HG03097 (cell line): ENCODE results near the gene STK31.
"Not testable (repeated sequence)": the region's sequence is repeated elsewhere in the genome, so short reads cannot be mapped to it uniquely, and the experiment has no call there.

ENCODE experiments used
- ATAC-seq: cut with Tn5 transposase; IDR thresholded peaks from one replicate; pipeline ENCODE4 v1.9.1; 2021; ENCODE audit not compliant: unreplicated experiment, low FRiP score

The STK31 gene, protein sequence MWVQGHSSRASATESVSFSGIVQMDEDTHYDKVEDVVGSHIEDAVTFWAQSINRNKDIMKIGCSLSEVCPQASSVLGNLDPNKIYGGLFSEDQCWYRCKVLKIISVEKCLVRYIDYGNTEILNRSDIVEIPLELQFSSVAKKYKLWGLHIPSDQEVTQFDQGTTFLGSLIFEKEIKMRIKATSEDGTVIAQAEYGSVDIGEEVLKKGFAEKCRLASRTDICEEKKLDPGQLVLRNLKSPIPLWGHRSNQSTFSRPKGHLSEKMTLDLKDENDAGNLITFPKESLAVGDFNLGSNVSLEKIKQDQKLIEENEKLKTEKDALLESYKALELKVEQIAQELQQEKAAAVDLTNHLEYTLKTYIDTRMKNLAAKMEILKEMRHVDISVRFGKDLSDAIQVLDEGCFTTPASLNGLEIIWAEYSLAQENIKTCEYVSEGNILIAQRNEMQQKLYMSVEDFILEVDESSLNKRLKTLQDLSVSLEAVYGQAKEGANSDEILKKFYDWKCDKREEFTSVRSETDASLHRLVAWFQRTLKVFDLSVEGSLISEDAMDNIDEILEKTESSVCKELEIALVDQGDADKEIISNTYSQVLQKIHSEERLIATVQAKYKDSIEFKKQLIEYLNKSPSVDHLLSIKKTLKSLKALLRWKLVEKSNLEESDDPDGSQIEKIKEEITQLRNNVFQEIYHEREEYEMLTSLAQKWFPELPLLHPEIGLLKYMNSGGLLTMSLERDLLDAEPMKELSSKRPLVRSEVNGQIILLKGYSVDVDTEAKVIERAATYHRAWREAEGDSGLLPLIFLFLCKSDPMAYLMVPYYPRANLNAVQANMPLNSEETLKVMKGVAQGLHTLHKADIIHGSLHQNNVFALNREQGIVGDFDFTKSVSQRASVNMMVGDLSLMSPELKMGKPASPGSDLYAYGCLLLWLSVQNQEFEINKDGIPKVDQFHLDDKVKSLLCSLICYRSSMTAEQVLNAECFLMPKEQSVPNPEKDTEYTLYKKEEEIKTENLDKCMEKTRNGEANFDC

DNA sequence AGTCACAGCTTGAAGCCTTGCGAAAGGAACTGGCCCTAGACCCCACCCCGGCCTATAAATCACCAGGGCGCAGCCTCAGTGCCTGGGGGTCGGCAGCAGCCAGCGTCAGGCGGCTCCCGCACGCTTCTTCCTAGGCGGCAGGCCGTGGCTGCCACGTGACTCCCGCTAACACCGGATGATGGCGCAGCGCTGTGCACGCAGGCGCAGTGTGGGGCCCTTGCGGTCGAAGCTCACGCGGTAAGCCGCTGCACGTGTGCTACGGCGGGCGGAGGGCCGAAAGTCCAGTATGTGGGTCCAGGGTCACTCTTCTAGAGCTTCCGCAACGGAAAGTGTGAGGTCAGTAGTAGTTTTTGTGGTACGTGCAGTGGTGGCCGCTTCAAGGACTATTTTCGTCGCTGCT lies at the start of gene STK31:
Gene STK31, plus strand, starts transcription at position 220 of the 400 bp plus-strand sequence. Its CDS starts 67 bp downstream, at position 287.
- no peak for ATAC-seq

DNA sequence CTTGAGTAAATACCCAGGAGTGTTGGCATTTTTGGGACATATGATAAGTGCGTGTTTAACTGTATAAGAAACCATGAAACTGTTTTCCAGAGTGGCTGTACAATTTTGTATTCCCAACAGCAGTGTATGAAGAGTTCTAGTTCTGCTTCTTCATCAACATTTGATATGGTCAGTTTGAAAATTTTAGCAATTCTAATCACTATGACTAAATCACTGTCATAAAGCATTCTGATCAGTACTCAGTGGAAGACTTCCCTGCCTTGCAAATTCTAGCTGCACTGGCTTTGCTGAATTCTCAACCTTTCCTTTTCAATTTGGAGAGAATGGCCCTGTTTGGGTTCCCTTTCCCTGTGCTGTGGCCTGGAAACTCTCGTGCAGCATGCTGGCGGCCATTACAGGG lies 48.6 kb upstream of the STK31 start:
- ATAC-seq, result no peak

DNA sequence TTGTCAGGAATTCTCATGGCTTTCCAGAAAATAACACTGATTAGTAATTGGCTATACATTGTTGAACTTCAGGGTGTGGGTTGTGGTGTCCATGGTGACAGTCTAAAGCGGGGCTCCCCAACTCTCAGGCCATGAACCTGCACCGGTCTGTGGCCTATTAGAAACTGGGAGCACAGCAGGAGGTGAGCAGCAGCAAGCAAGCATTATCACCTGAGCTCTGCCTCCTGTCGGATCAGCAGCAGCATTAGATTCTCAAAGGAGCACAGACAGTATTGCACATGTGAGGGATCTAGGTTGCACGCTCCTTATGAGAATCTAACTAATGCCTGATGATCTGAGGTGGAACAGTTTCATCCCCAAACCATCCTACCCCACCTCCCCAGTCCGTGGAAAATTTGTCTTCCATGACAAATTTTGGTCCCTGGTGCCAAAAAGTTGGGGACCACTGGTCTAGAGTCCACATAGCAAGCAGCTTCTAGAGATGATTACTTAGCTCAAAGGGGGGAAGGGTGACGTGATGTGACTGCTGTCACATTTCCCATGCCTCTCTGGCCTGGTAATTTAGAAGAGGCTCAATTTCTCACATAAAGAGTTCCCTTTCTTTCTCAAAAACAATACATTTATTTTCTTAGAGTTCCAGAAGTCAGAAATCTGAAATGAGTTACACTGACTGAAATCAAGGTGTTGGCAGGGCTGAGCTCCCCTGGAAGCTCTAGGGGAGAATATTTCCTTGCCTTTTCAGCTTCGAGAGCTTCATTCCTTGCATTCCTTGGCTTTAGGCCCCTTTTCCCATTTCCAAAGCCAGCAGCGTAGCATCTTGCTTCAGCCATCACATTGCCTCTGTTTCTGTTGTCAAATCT lies 47.7 kb upstream of the STK31 start:
- no peak for ATAC-seq

DNA sequence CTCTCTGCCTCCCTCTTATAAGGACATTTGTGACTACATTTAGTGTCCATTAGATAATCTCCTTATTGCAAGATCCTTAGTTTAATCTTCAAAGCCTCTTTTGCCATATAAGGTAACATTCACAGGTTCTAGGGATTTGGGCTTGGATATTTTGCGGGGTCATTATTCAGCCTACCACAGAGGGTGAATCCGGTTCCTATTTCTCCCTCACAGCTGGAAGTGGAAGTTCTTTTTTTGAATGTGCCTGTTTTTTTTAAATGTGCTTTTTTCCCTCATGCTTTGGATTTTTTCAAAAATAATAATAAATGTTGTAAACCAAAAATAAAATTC lies 47.1 kb upstream of the STK31 start:
- no peak for ATAC-seq

DNA sequence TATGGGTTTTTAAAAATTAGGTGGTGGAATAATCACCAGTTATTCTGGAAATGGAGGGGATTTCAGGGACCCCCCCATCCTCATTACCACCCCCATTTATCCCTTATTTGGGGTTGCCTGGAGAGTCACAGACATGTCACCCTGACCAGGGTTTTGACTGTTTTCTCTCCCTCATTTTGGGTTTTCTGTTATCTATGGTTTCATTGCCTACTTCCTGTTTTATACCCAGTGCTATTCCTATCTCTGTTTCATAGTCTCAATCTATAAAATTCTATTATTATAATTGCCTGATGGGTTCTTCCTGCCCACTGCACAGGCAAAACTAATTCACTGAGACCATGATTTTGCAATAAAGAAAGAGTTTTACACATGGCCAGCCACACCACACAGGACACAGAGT lies 45.9 kb upstream of the STK31 start:
- ATAC-seq, result no peak

DNA sequence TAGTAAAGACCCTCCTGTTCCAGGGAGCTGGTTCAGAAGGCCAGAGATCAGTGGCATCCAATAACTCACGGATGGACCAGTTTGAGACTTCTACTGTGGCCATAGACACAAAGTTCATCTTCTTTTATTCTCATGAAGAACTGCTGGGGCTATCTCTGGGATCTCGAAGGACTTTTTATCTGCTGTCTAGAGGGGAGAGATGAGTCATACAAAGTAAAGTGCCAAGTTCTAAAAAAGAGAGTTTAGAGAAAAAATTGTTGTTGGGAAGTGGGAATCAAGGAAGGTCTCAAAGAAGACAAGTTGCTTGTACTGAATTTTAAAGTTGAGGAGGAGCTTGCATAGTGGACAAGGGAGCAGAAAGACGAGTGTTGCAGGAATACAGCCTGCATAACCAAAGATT lies 38.0 kb upstream of the STK31 start:
- ATAC-seq, result no peak

DNA sequence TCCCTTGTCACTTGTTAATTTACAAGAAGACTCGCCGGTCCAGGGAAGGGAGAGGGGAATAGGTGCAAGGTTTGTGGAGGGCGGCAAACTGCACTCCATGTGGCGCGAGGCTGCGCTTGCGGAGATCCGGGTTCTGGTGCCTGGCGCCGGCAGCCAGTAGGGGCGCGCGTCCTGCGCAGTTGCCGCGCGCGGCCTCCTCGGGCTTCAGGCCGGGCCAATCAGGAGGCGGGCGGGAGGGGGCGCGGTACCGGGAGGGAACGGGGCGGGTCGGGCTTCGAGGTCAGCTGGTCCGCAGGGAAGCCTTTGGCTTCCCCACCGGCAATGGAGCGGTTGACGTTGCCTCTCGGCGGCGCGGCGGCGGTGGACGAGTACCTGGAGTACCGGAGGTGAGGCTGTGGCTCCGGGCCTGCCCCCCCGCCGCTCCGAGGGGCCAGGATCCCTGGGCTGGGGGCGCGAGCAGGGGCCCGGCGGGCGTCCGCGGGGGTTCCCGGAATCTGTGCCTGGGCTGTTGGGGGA lies 30.1 kb upstream of the STK31 start, which contains the start of gene FAM221A:
Gene FAM221A, plus strand, starts transcription at position 302 of the 516 bp plus-strand sequence. Its CDS starts 20 bp downstream, at position 322.
- ATAC-seq, result peak; percentile 94

DNA sequence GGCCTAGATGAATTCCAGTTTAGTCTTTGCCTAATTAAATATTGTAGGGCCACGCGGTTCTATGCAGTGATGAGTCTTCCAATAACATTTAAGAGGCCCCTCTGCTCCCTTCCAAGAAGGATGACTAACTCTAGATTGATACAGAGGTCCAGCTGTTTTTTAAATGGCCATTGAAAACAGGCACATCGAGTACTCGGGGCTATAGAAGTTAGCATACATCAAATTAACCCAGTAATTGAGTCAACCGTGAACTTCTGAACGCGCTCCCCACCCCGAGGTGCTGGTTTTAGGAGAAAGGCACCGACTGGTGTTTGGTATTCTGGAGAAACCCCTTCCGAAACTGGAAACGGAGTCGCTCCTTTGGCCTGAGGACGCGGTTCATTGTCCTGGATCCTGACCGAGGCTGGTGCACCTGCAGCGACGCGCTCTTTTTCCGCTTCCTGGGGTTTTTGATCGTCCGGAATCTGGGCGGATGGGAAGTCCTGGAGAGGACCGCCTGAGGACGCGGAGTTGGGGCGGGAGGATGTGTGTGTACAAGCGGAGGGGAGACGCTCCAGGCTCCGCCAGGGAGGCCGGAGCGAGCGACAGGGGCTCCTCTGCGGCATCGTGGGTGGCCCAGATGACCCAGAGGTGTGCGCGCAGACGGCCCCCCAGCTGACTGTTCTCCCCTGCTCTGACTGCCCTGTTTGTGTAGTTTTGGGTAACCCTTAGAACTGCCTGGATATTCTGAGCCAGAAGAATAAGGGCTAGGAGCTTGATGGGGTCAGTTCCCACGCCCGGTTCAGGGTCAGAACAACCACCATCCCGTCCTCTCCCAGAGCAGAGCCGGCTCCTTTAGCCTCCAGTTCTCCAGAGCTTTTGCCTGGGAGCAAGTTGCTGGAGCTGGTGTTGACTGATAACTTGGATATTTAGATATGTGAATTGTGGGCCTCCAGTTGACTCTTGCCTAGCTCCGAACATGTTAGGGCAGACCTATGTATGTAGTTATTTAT lies 29.3 kb upstream of the STK31 start:
- ATAC-seq, result peak; percentile 41

DNA sequence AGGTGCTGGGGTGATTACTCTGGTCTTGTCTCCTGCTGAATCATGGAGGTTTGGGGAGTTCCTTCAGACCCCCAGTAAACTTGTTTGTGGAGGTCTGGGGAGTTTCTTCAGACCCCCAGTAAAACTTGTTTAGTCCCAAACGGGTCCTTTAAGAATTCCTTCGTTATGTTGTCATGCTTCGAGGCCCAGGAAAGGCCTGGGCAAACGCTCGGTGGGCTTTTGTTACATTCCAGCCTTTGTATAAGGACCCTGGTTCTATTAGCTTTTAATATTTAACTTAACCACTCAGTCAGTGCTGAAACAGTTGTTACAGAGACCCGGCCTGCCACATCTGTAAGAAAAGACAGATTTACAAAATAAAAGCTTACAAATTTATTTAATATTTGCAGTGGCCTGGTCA lies 26.0 kb upstream of the STK31 start:
- not testable (repeated sequence) for ATAC-seq

DNA sequence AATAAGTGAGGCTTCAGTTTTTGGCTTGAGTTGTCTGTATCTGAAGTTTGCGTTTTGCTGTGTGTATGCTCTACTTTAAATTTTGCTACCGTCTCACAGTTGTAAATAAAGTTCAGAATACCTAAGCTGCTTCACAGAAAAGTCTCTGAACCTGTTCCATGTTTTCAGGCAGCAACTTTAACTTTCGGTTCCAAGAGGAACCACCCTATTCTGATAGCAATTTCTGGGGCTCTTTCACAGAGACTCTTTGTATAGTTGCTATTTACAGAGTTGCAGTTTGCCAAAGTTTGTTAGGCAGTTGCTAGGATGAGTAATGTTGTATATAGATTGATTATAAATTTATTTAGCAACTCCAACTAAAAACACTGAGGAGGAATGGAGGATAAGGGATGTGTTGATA lies 24.3 kb upstream of the STK31 start:
- ATAC-seq, result no peak

DNA sequence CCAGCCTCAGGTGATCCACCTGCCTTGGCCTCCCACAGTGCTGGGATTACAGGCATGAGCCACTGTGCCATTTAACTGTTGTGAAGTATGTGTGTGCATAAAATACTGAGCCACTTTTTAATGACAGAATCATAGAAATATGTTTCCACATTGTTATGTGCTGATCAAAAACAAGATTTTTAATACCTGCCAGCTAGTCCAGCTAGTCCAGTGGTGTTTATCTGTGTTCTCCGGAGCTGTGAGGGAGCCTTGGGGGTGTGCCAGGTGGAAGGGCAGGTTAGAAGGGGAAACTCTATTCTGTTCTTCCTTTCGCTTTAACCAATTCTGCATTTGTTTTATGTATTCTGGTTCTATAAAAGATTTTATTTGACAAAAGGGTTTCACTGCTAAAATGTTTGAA lies 23.0 kb upstream of the STK31 start:
- ATAC-seq, result no peak

DNA sequence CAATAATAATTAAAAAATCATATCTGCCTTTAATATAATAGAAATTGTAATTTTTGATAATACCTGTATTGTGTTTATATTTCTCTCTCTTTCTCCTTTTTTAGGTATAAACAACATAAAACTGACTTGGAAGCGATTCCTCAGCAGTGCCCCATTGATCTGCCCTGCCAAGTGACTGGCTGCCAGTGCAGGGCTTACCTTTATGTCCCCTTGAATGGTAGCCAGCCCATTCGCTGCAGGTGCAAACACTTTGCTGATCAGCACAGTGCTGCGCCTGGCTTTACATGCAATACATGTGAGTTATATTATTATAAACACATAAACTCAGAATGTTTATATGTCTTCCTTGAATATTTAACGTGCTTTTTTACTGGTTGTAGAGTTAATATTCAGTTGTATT lies 20.9 kb upstream of the STK31 start:
- ATAC-seq, result no peak

DNA sequence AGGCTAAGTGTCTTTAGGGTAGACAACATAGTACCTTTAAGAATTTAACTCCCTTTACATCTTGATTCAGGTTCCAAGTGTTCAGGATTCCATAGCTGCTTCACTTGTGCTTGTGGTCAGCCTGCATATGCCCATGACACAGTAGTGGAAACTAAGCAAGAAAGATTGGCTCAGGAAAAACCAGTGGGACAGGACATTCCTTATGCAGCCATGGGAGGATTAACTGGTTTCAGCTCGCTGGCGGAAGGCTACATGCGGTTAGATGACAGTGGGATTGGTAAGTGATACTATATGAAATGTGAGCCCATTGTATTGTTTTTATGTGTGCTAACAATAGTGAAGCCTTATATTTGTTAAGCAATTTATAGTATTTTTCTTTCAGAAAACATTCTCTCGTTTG lies 18.7 kb upstream of the STK31 start:
- no peak for ATAC-seq

DNA sequence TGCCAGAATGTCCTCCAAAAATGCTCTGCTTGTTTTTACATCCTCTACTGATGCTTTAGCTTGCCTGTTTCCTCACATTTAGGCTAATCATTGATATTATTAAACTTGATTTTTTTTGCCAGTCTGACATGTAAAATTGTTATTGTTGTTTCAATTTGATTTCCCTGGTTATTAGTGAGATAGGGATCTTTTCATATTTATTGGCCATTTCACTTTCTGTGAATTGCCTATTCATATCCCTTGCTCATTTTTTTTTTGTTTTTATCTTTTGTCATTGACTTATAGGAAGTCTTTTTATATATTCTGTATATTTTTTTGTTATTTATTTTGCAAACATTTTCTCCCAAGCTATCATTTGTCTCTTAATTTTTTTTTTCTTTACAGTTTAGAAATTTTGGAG lies 16.8 kb upstream of the STK31 start:
- ATAC-seq, result no peak

DNA sequence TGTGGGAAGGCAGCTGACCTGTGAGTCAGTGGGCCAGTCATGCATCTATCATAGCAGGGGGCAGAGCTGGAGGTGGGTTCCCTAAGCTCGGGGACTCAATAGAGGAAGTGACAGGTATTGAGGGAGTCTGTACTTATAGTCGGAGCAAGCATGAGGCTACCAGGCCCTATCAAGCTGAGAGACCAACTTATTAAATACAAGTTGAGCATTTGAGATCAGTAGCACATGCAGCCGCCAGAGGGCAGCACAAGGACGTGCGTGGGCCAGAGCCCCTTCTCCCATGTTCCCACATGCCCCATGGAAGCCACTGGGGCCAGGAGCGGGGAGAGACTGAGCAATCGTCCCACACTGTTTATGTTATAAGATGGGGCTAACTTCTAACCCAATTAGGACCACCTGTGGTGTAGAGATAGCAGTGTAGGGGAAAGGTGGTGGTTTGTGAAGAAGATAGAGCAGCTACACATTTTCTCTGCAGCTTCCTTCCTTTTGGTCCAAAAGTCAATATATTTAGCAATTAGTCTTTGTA lies 13.0 kb upstream of the STK31 start:
- ATAC-seq, result no peak

DNA sequence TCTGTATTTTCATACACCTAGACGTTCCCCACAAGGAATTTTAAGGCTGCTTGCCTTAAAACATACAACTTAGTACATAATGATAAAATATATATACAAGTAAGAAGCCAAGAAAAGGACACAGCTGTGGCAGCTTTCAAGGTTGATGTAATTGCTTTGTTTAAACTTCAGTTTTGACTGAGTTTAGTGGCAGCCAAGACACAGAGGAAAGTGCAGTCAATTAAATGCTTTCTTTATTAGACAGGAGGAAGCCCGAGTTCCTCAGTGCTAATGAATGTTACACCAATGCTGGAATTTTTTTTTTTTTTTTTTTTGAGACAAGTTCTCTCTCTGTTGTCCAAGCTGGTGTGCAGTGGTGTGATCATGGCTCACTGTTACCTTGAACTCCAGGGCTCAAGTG lies 11.2 kb upstream of the STK31 start:
- ATAC-seq, result no peak

DNA sequence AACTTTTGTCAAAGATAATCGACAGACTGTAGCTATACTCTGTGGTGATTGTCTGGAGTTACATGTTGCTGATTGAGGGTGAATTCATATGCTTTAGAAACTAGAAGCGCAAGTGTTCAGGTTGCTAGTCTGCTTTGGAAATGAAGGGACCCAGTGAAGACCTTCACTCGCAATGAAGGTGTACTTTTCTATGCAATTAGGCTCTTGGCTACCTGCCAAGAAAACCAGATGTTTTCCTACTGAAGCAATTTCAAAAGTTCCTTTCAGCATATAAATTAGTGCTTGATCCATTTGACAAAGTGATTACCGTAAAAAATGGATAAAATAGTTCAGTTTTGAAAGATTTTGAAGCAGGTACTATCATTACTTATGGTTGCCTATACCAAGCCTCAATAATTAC lies 10.0 kb upstream of the STK31 start:
- ATAC-seq, result no peak

DNA sequence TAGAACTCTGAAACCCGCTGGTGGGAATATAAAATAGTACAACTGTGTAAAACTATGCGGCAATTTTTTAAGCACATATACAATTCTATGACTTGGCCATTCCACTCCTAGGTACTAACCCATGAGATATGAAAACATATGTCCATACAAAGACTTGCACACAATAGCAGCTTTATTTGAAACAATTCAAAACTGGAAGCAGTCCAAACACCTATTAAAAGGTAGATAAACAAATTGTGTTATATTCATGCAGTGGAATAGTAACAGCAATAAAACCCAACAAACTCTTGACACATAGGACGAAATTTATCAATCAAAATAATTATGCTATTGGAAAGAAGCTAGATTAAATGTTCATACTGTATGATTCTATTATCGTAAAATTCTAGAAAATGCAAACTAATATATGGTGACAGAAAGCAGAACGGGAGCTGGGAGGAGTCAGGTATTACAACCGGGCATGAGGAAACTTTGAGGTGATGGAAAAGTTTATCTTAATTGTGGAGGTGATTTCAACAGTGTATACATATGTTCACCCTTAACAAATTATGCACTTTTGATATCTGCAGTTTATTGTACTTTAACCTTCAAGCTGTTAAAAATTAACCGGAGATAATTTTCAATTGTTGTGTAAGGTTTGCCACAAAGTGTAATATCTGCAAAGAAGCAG lies 803 bp upstream of the STK31 start:
- ATAC-seq, result no peak
